Measurements from ENCODE around the gene ETV3. TPM values are rescaled to one million over a fixed set of nuclear protein-coding genes. Genes with fewer than 3 reads are reported as not detected.

Gene ETV3
- total and polyA plus RNA-seq, 2 of the 13 experiments (the other 11 are each of a cell fraction or from before 2014, with no cell fraction given): 4.2 to 5.8 TPM

DNA sequence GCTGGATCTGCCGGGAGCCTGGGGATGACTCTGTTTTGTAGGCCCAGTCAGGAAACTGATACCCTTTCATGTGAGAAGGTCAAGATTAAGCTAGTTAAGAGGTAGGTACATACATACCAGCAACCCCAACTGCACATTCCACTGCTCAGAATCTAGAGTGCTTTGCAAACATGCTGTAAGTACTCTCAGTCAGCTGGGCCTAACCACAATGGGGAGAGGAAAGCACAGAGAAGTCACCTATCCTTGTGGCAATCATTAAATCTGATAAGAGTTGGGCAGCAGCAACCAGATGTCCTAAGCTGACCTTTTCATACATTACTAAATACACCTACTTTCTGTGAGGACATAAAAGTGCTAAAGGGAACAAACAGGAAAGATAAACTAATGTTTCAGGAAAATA, 2.5 kb downstream of the ETV3 start:
- Histone ChIP-seq H2AFZ (ENCODE audit: low read length) (no peak overlapping the region), H3K27me3 (ENCODE audit: control insufficient read depth in 1 of 2, insufficient read depth in 2 of 2, low read length in 2 of 2) (no peaks in the 10 kb centered on the region; a peak in 1 of 5 replicates), H3K79me2 (ENCODE audit: insufficient read depth, low read length) (peaks cover 21% of the 10 kb centered on the region), H4K20me1 (ENCODE audit: insufficient read depth, low read length) (peaks cover 9% of the 10 kb centered on the region; the same call in 1 of the 2 replicates), H3K9me3 (ENCODE audit: low read length) (no peaks in the 10 kb centered on the region), H3K4me1 (ENCODE audit: insufficient read depth, low read length) (peaks cover 33% of the 10 kb centered on the region), H3K4me2 (ENCODE audit: low read depth, low read length) (peak overlapping the region; percentile 24; the same call in 1 of the 2 replicates), H3K27ac (ENCODE audit: extremely low read length, insufficient read depth, low read length) (peak overlapping the region; percentile 6), H3K4me3 (replicated peaks in 1 of 3; ENCODE audit: insufficient read depth in 1 of 3, low read depth in 2 of 3, low read length in 3 of 3) (no peak overlapping the region), H3K9ac (ENCODE audit: insufficient read depth, low read depth, low read length) (no peak overlapping the region; the same call in 1 of the 2 replicates), H3K36me3 (replicated peaks in 1 of 2; ENCODE audit: control insufficient read depth in 1 of 2, insufficient read depth in 2 of 2, low read length in 2 of 2) (peaks cover 16 to 54% of the 10 kb centered on the region in 2 experiments)
- ATAC-seq: no peak
- intact Hi-C loops (cut with micrococcal nuclease; ENCODE audit: unreplicated experiment) (loop anchor here (5.0 kb wide), 1 partner anchor 43 kb away; no protein-coding TSS in a partner anchor), in situ Hi-C loops (cut with HindIII; ENCODE audit: extremely low pct_ligation_motif_present, low pct_unique_long_range_greater_than_20kb) (no loop called here)
- peak; percentile 29 for DNase-seq (ENCODE audit: low spot score)
- ChIA-PET POLR2A (no interaction called here), CTCF (ENCODE audit: low intra/inter-chr PET ratio, low total read pairs) (no interaction called here)
- no TSS peak for BruUV-seq (replicated peaks)
- no peak for TF ChIP-seq ZNF782 (CRISPR knock-in tag; IDR thresholded peaks at IDR 0.05; ENCODE audit: borderline replicate concordance)
- no peak for TF ChIP-seq ZNF326 (CRISPR knock-in tag; IDR thresholded peaks at IDR 0.05; ENCODE audit: borderline replicate concordance)
- TF ChIP-seq HMG20A (CRISPR knock-in tag; IDR thresholded peaks at IDR 0.05; ENCODE audit: borderline replicate concordance): no peak
- no peak for TF ChIP-seq CHD2 (IDR thresholded peaks at IDR 0.05; ENCODE audit: low read depth, low read length)
- no peak for TF ChIP-seq ZNF552 (CRISPR knock-in tag; IDR thresholded peaks at IDR 0.05; ENCODE audit: borderline replicate concordance)
- TF ChIP-seq SMARCC2 (IDR thresholded peaks at IDR 0.05): no peak
- TF ChIP-seq ZBTB49 (CRISPR knock-in tag; IDR thresholded peaks at IDR 0.05; ENCODE audit: borderline replicate concordance): no peak
- TF ChIP-seq ZNF780A (CRISPR knock-in tag; IDR thresholded peaks at IDR 0.05): no peak
- no peak for TF ChIP-seq ZNF329 (CRISPR knock-in tag; IDR thresholded peaks at IDR 0.05; ENCODE audit: low read depth)
- TF ChIP-seq, protein P1, sequence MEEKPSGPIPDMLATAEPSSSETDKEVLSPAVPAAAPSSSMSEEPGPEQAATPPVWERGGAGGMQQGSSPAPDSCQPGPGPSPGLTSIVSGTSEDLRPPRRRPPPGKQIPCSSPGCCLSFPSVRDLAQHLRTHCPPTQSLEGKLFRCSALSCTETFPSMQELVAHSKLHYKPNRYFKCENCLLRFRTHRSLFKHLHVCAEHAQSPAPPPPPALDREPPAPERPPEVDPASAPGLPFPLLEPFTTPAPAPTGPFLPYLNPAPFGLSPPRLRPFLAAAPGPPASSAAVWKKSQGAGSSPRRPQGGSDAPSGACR (CRISPR knock-in tag; IDR thresholded peaks at IDR 0.05): no peak
- TF ChIP-seq POLR2G (IDR thresholded peaks at IDR 0.05; ENCODE audit: low read depth, low read length): no peak
- no peak for TF ChIP-seq ZNF703 (CRISPR knock-in tag; IDR thresholded peaks at IDR 0.05; ENCODE audit: borderline replicate concordance)
- TF ChIP-seq ZNF672 (CRISPR knock-in tag; IDR thresholded peaks at IDR 0.05): no peak
- TF ChIP-seq ZZZ3 (CRISPR knock-in tag; IDR thresholded peaks at IDR 0.05; ENCODE audit: borderline replicate concordance): no peak
- no peak for TF ChIP-seq GATAD2A (CRISPR knock-in tag; IDR thresholded peaks at IDR 0.05)
- TF ChIP-seq, protein P2, sequence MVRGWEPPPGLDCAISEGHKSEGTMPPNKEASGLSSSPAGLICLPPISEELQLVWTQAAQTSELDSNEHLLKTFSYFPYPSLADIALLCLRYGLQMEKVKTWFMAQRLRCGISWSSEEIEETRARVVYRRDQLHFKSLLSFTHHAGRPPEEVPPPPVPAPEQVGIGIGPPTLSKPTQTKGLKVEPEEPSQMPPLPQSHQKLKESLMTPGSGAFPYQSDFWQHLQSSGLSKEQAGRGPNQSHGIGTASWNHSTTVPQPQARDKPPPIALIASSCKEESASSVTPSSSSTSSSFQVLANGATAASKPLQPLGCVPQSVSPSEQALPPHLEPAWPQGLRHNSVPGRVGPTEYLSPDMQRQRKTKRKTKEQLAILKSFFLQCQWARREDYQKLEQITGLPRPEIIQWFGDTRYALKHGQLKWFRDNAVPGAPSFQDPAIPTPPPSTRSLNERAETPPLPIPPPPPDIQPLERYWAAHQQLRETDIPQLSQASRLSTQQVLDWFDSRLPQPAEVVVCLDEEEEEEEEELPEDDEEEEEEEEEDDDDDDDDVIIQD (CRISPR knock-in tag; IDR thresholded peaks at IDR 0.05; ENCODE audit: low read depth): no peak
- FAIRE-seq: peak; percentile 18
- WGBS (ENCODE audit: low lambda C conversion rate): 43% methylated on average over 1 of the region's 1 CpG
